ENCODE measurements around the gene C22orf23.
A peak's percentile ranks its signal among the peaks of the same experiment; 100 is the strongest.

Gene C22orf23

GRCh38 chr22:37896939-37897338 is 56.5 kb downstream of the C22orf23 start:
- DNase-seq = no peak

- DNase-seq = peak; percentile 62
Observed at GRCh38 chr22:37896181-37896592, 57.2 kb downstream of the C22orf23 start.

- no peak for DNase-seq
Observed at GRCh38 chr22:37894939-37895670, 58.3 kb downstream of the C22orf23 start.

- DNase-seq = no peak
Observed at GRCh38 chr22:37893583-37893983, 59.8 kb downstream of the C22orf23 start.

All from CD4-positive, alpha-beta T cell treated with Interleukin-21 for 1 hour (primary cell).